CD14-positive monocyte (primary cell): ENCODE measurements around the gene ZNF335. TPM values are rescaled to one million over a fixed set of nuclear protein-coding genes. Genes with fewer than 3 reads are reported as not detected.

Source experiments
- DNase-seq, 3 donors: peaks; one replicate each; pipeline ENCODE4 v3.0.0-alpha.2; 2011 to 2022
- H2AFZ ChIP-seq: 2 replicates; pipeline ENCODE4 v1.6.0; 2012; ENCODE audit warnings: mild to moderate bottlenecking, low read depth, low read length, inconsistent platforms; ENCODE audit not compliant: insufficient read depth, poor library complexity, severe bottlenecking
- H3K27ac ChIP-seq, 2 donors: 1 replicate in 1 of 2; 2 replicates in 1 of 2; pipeline ENCODE4 v1.5.1; 2012 to 2013; ENCODE audit warnings: low read length in 2 of 2, control low read depth in 1 of 2, inconsistent platforms in 1 of 2, low read depth in 1 of 2, mild to moderate bottlenecking in 1 of 2
- H3K27me3 ChIP-seq, 2 donors: one replicate each; pipeline versions ENCODE4 v1.6.0 to v1.6.1; 2011 to 2013; ENCODE audit warnings: low read length in 2 of 2; ENCODE audit not compliant: control insufficient read depth in 2 of 2, insufficient read depth in 2 of 2
- H3K36me3 ChIP-seq, 2 donors: replicated peaks in 1 of 2; 1 replicate in 1 of 2; 2 replicates in 1 of 2; pipeline versions ENCODE4 v1.5.1 to v1.6.1; 2012 to 2013; ENCODE audit warnings: low read length in 2 of 2, control low read depth in 1 of 2, inconsistent platforms in 1 of 2, mild to moderate bottlenecking in 1 of 2; ENCODE audit not compliant: insufficient read depth in 2 of 2, control insufficient read depth in 1 of 2
- H3K4me1 ChIP-seq, 2 donors: 1 replicate in 1 of 2; 2 replicates in 1 of 2; pipeline versions ENCODE4 v1.5.1 to v1.6.1; 2012 to 2013; ENCODE audit warnings: low read length in 2 of 2, control low read depth in 1 of 2, inconsistent platforms in 1 of 2, mild to moderate bottlenecking in 1 of 2, moderate library complexity in 1 of 2; ENCODE audit not compliant: insufficient read depth in 2 of 2, control insufficient read depth in 1 of 2
- H3K4me2 ChIP-seq: replicated peaks from 2 replicates; pipeline ENCODE3; 2012; ENCODE audit warnings: low read length, moderate library complexity, mild to moderate bottlenecking; ENCODE audit not compliant: poor library complexity, severe bottlenecking; ENCODE audit errors: extremely low read depth
- H3K4me3 ChIP-seq, 3 experiments: fragments of 200-600 bp in 1 of 3; sonication (generic) in 1 of 3; replicated peaks in 1 of 3; 1 replicate in 2 of 3; 2 replicates in 1 of 3; pipeline ENCODE4 v1.5.1; 2011 to 2013; ENCODE audit warnings: low read length in 3 of 3, mild to moderate bottlenecking in 3 of 3, control low read depth in 2 of 3, low read depth in 2 of 3, inconsistent platforms in 1 of 3, moderate library complexity in 1 of 3
- H3K79me2 ChIP-seq: 2 replicates; pipeline ENCODE4 v1.6.0; 2012; ENCODE audit warnings: mild to moderate bottlenecking, control low read depth, inconsistent platforms, low read length, moderate library complexity; ENCODE audit not compliant: insufficient read depth
- H3K9ac ChIP-seq: 2 replicates; pipeline ENCODE4 v1.6.0; 2017; ENCODE audit warnings: low read length, mild to moderate bottlenecking; ENCODE audit not compliant: insufficient read depth, poor library complexity, severe bottlenecking
- H3K9me3 ChIP-seq, 2 donors: replicated peaks in 1 of 2; 1 replicate in 1 of 2; 2 replicates in 1 of 2; pipeline versions ENCODE4 v1.5.1 to v1.6.1; 2012 to 2013; ENCODE audit warnings: low read length in 2 of 2, control low read depth in 1 of 2; ENCODE audit not compliant: control insufficient read depth in 1 of 2, insufficient read depth in 1 of 2
- H4K20me1 ChIP-seq: 2 replicates; pipeline ENCODE4 v1.6.0; 2012; ENCODE audit warnings: mild to moderate bottlenecking, low read length, control low read depth, moderate library complexity; ENCODE audit not compliant: insufficient read depth
- H3K27ac Mint-ChIP-seq, 7 donors: one replicate each; pipeline ENCODE4 v1.8.0; 2020; ENCODE audit warnings: mild to moderate bottlenecking in 7 of 7, mixed read lengths in 7 of 7, moderate library complexity in 6 of 7, inconsistent platforms in 2 of 7
- H3K27me3 Mint-ChIP-seq, 3 donors: one replicate each; pipeline ENCODE4 v1.8.0; 2021 to 2022; ENCODE audit warnings: low read depth in 3 of 3, mild to moderate bottlenecking in 3 of 3, mixed read lengths in 3 of 3, moderate library complexity in 3 of 3, inconsistent platforms in 1 of 3
- H3K36me3 Mint-ChIP-seq, 2 donors: one replicate each; pipeline ENCODE4 v1.8.0; 2020; ENCODE audit warnings: mixed read lengths in 2 of 2, inconsistent platforms in 1 of 2, mild to moderate bottlenecking in 1 of 2
- H3K4me1 Mint-ChIP-seq: one replicate; pipeline ENCODE4 v1.8.0; 2020; ENCODE audit warnings: mild to moderate bottlenecking, mixed read lengths
- H3K4me3 Mint-ChIP-seq, 2 donors: one replicate each; pipeline ENCODE4 v1.8.0; 2020; ENCODE audit warnings: mild to moderate bottlenecking in 2 of 2, mixed read lengths in 2 of 2, moderate library complexity in 1 of 2
- H3K9me3 Mint-ChIP-seq, 7 donors: one replicate each; pipeline ENCODE4 v1.8.0; 2020 to 2022; ENCODE audit warnings: mixed read lengths in 7 of 7, mild to moderate bottlenecking in 6 of 7, moderate library complexity in 6 of 7, inconsistent platforms in 2 of 7
- CTCF ChIP-seq: fragments of 200-600 bp; IDR thresholded peaks from one replicate; pipeline ENCODE4 v1.8.0; 2022; ENCODE audit warnings: antibody characterized with exemption, mild to moderate bottlenecking
- WGBS: methylation state at CpG from one replicate; pipeline ENCODE4 v1.1.5; 2013; ENCODE audit warnings: missing lambda C conversion rate; ENCODE audit not compliant: insufficient coverage; 5-methylcytosine and 5-hydroxymethylcytosine counted together
- intact Hi-C, 2 donors: fragments of 100-400 bp; cut with micrococcal nuclease; formaldehyde crosslinking; loops; one replicate each; pipeline versions ENCODE4 v1.15.0 to v1.15.1; 2023
- polyA minus RNA-seq: library from RNA; depleted of rRNA, polyadenylated mRNA; stranded (reverse); fragments of >200 nt; gene quantifications from 2 replicates; pipeline ENCODE4 v1.2.3, GENCODE V29; 2012
- polyA plus RNA-seq, 3 donors: library from polyadenylated mRNA; depleted of rRNA in 1 of 3; unstranded in 2 of 3; stranded (reverse) in 1 of 3; fragments of 300-500 nt in 2 of 3; fragments of >200 nt in 1 of 3; fragmentation: Illumina TruSeq in 2 of 3; gene quantifications; 1 replicate in 2 of 3; 2 replicates in 1 of 3; pipeline ENCODE4 v1.2.3, GENCODE V29; 2012 to 2021
- total RNA-seq, 12 experiments: library from RNA in 1 of 12; stranded (reverse) in 1 of 12; fragments of 120-200 nt in 1 of 12; gene quantifications; one replicate each; pipeline ENCODE4 v1.2.4 and lab custom pipeline; 2013 to 2026; ENCODE audit warnings: mixed read lengths in 6 of 12, inconsistent platforms in 1 of 12

ZNF335 gene, protein sequence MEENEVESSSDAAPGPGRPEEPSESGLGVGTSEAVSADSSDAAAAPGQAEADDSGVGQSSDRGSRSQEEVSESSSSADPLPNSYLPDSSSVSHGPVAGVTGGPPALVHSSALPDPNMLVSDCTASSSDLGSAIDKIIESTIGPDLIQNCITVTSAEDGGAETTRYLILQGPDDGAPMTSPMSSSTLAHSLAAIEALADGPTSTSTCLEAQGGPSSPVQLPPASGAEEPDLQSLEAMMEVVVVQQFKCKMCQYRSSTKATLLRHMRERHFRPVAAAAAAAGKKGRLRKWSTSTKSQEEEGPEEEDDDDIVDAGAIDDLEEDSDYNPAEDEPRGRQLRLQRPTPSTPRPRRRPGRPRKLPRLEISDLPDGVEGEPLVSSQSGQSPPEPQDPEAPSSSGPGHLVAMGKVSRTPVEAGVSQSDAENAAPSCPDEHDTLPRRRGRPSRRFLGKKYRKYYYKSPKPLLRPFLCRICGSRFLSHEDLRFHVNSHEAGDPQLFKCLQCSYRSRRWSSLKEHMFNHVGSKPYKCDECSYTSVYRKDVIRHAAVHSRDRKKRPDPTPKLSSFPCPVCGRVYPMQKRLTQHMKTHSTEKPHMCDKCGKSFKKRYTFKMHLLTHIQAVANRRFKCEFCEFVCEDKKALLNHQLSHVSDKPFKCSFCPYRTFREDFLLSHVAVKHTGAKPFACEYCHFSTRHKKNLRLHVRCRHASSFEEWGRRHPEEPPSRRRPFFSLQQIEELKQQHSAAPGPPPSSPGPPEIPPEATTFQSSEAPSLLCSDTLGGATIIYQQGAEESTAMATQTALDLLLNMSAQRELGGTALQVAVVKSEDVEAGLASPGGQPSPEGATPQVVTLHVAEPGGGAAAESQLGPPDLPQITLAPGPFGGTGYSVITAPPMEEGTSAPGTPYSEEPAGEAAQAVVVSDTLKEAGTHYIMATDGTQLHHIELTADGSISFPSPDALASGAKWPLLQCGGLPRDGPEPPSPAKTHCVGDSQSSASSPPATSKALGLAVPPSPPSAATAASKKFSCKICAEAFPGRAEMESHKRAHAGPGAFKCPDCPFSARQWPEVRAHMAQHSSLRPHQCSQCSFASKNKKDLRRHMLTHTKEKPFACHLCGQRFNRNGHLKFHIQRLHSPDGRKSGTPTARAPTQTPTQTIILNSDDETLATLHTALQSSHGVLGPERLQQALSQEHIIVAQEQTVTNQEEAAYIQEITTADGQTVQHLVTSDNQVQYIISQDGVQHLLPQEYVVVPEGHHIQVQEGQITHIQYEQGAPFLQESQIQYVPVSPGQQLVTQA (N-terminal part only)
- 18.0 TPM for total RNA-seq (2013)
- polyA plus RNA-seq (10 to 100 TPM in 1 of 3 donors, 1 to 10 TPM in 2; 2.7 to 39.6 (median 3.1) TPM), polyA minus RNA-seq (28.5 and 39.6 TPM in 2 replicates), total RNA-seq (lab: John Stamatoyannopoulos, UW) (70.8 to 124 (median 100.0) reads per million in 11 experiments)

GRCh38 chr20:45971675-45972499 lies at the start of gene ZNF335:
Gene ZNF335 (minus strand): TSS chr20:45972203. CDS start chr20:45971410, 793 bp downstream.
- Mint-ChIP-seq H3K4me1 (peaks cover 37% of the 10 kb centered on the region), H3K9me3 (no peaks in the 10 kb centered on the region)

More at GRCh38 chr20:45971675-45972499, at the start of gene ZNF335:
- Histone ChIP-seq H3K9me3 (no peaks in the 10 kb centered on the region), H2AFZ (peak within 1 kb of the TSS; percentile 77), H4K20me1 (peaks cover 30% of the 10 kb centered on the region), H3K79me2 (peaks cover 35% of the 10 kb centered on the region), H3K4me1 (peaks cover 45 to 47% of the 10 kb centered on the region in 2 donors), H3K36me3 (peaks cover 25 to 27% of the 10 kb centered on the region in 2 donors), H3K9ac (peak within 1 kb of the TSS; percentile 98), H3K27me3 (no peaks in the 10 kb centered on the region), H3K4me3 (peak within 1 kb of the TSS; percentile 90 to 96 (median 96)), H3K27ac (peak within 1 kb of the TSS; percentile 97 to 99), H3K4me2 (peak within 1 kb of the TSS; percentile 84)
- peaks cover 20 to 27% of the 10 kb centered on the region in 2 donors for H3K36me3 Mint-ChIP-seq
- under 1% methylated on average over 65 of the region's 72 CpGs for whole genome bisulfite sequencing
- H3K27ac Mint-ChIP-seq = peak within 1 kb of the TSS; percentile 90 to 100 (median 100)
- peaks cover 0 to 2% (median 0%) of the 10 kb centered on the region in 3 donors for H3K27me3 Mint-ChIP-seq
- H3K4me3 Mint-ChIP-seq = peak within 1 kb of the TSS; percentile 83 to 88
- peak; percentile 86 to 98 (median 94) for DNase-seq
- peak; percentile 22 for TF ChIP-seq CTCF
- intact Hi-C loops = loop anchor here (1.0 to 5.0 kb wide), 5 partner anchors 37 to 160 kb away; partner anchors contain the start of genes PCIF1 (in 2 of the 2), NCOA5 (in 1 of the 2), PLTP (in 1 of the 2) and UBE2C (in 1 of the 2)
